MCF 10A (cell line): ENCODE results near the gene SELENOV. TPM values are rescaled to one million over a fixed set of nuclear protein-coding genes. Genes with fewer than 3 reads are reported as not detected.
"Not testable (repeated sequence)": the region's sequence is repeated elsewhere in the genome, so short reads cannot be mapped to it uniquely, and the experiment has no call there.

Source experiments
- BruUV-seq: library from RNA; stranded (reverse); fragments of 400-500 nt; replicated peaks from 2 replicates; lab custom pipeline; 2021; lab: Mats Ljungman, UMichigan
- CTCF ChIA-PET: fragments of 300-600 bp; sonication (Branson Sonifier 250); formaldehyde crosslinking; extraction: SDS; loops from one replicate; lab custom pipeline; 2021; ENCODE audit warnings: antibody characterized with exemption, inconsistent platforms; lab: Yijun Ruan, JAX
- POLR2A ChIA-PET: fragments of 300-600, 350-650 bp; sonication (Branson Sonifier 250); formaldehyde crosslinking; extraction: SDS; loops from one replicate; lab custom pipeline; 2020; ENCODE audit warnings: antibody characterized with exemption, inconsistent platforms; lab: Yijun Ruan, JAX
- DNase-seq: peaks from one replicate; pipeline ENCODE4 v3.0.0-alpha.2; 2018; ENCODE audit not compliant: unreplicated experiment
- H3K27ac Mint-ChIP-seq: one replicate; pipeline ENCODE4 v1.8.0; 2022; ENCODE audit warnings: mild to moderate bottlenecking, low read depth, mixed read lengths; ENCODE audit not compliant: unreplicated experiment
- H3K27me3 Mint-ChIP-seq: one replicate; pipeline ENCODE4 v1.8.0; 2022; ENCODE audit warnings: mixed read lengths; ENCODE audit not compliant: insufficient read depth, unreplicated experiment
- H3K36me3 Mint-ChIP-seq: one replicate; pipeline ENCODE4 v1.8.0; 2022; ENCODE audit warnings: mild to moderate bottlenecking, moderate library complexity, mixed read lengths; ENCODE audit not compliant: insufficient read depth, unreplicated experiment
- H3K4me1 Mint-ChIP-seq: one replicate; pipeline ENCODE4 v1.8.0; 2022; ENCODE audit warnings: mixed read lengths; ENCODE audit not compliant: insufficient read depth, unreplicated experiment
- H3K4me3 Mint-ChIP-seq: one replicate; pipeline ENCODE4 v1.8.0; 2022; ENCODE audit warnings: mild to moderate bottlenecking, moderate library complexity, mixed read lengths; ENCODE audit not compliant: unreplicated experiment
- H3K9me3 Mint-ChIP-seq: one replicate; pipeline ENCODE4 v1.8.0; 2022; ENCODE audit warnings: mixed read lengths; ENCODE audit not compliant: unreplicated experiment
- intact Hi-C: fragments of 100-400 bp; cut with micrococcal nuclease; formaldehyde crosslinking; loops from 2 replicates; pipeline ENCODE4 v1.14.1; 2022
- total RNA-seq: library from RNA; stranded (reverse); gene quantifications from 2 replicates; pipeline ENCODE4 v1.2.3, GENCODE V29; 2022
- TF ChIP-seq, protein P1 (sequence below): fragments of 200-600 bp; IDR thresholded peaks from one replicate; pipeline ENCODE4 v1.8.0; 2022; ENCODE audit warnings: antibody characterized with exemption, mild to moderate bottlenecking; ENCODE audit not compliant: unreplicated experiment

Gene SELENOV
- total RNA-seq, 1 experiment from 2014 or later = not detected

DNA sequence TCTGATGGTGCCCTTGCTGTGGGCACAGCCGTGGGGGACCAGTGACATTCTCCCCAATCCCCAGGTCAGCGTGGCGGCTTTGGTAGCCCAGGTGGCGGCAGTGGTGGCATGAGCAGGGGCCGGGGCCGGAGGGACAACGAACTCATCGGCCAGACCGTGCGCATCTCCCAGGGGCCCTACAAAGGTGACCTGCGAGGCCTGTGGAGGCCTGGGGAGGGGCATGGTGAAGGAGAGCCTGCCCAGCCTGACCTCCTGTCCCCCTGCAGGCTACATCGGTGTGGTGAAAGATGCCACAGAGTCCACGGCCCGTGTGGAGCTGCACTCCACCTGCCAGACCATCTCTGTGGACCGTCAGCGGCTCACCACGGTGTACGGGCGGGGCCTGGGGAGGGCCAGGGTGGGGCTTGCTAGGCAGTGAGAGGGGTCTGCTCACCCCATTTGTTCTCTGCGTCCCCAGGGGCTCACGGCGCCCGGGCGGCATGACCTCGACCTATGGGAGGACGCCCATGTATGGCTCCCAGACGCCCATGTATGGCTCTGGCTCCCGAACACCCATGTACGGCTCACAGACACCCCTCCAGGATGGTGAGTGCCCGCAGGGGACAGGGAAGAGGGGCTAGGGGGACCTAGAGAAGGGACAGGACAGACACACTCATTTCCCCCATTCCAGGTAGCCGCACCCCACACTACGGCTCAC lies 42.0 kb upstream of the SELENOV start:
- TF ChIP-seq, protein P1, sequence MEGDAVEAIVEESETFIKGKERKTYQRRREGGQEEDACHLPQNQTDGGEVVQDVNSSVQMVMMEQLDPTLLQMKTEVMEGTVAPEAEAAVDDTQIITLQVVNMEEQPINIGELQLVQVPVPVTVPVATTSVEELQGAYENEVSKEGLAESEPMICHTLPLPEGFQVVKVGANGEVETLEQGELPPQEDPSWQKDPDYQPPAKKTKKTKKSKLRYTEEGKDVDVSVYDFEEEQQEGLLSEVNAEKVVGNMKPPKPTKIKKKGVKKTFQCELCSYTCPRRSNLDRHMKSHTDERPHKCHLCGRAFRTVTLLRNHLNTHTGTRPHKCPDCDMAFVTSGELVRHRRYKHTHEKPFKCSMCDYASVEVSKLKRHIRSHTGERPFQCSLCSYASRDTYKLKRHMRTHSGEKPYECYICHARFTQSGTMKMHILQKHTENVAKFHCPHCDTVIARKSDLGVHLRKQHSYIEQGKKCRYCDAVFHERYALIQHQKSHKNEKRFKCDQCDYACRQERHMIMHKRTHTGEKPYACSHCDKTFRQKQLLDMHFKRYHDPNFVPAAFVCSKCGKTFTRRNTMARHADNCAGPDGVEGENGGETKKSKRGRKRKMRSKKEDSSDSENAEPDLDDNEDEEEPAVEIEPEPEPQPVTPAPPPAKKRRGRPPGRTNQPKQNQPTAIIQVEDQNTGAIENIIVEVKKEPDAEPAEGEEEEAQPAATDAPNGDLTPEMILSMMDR = no peak
- Mint-ChIP-seq H3K9me3 (no peaks in the 10 kb centered on the region), H3K4me3 (no peak overlapping the region), H3K36me3 (peaks cover 61% of the 10 kb centered on the region), H3K4me1 (no peaks in the 10 kb centered on the region), H3K27ac (no peak overlapping the region), H3K27me3 (no peaks in the 10 kb centered on the region)
- no TSS peak for BruUV-seq
- DNase-seq = no peak
- ChIA-PET POLR2A (interaction anchor here (1.3 kb wide), 1 partner anchor 60 kb away, joined by 3 read pairs; the partner anchor contains the start of gene EID2B), CTCF (interaction anchor here (0.6 to 4.7 kb wide), 7 partner anchors 20 to 70 kb away, joined by 3 to 41 read pairs (median 4); partner anchors contain the start of gene EID2B)
- intact Hi-C loops = no loop called here

DNA sequence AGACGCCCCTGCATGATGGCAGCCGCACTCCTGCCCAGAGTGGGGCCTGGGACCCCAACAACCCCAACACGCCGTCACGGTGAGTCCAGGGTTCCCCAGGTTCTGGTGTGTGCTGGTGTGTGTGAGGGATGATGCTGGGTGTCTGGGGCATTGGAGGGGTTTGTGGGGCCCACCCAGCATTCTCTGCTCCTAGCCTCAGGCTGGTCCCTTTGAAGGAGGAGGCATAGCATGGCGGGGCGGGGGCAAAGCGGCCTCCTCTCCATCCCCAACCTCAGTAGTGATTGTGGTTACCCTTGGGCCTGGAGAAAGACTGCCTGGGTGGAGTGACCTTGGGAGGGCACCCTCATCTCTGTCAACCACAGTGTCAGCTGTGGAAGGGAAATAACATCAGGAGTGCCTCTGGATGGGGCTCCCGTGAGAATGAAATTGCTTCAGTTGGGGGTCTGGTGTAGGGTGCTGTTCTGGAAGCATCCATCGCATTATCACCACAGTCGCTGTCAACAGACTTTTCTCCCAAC lies 41.4 kb upstream of the SELENOV start:
- intact Hi-C loops = no loop called here
- Mint-ChIP-seq H3K4me3 (no peak overlapping the region), H3K4me1 (no peaks in the 10 kb centered on the region), H3K9me3 (no peaks in the 10 kb centered on the region), H3K27ac (no peak overlapping the region), H3K27me3 (no peaks in the 10 kb centered on the region), H3K36me3 (peaks cover 67% of the 10 kb centered on the region)
- CTCF ChIA-PET = interaction anchor here (0.6 to 4.7 kb wide), 18 partner anchors 8 to 403 kb away, joined by 3 to 41 read pairs (median 4); partner anchors contain the start of genes EID2B and SUPT5H
- BruUV-seq = no TSS peak
- TF ChIP-seq, protein P1 = no peak
- DNase-seq = no peak
- POLR2A ChIA-PET = interaction anchor here (1.3 kb wide), 1 partner anchor 38 kb away, joined by 3 read pairs; the partner anchor contains the start of gene RPS16

DNA sequence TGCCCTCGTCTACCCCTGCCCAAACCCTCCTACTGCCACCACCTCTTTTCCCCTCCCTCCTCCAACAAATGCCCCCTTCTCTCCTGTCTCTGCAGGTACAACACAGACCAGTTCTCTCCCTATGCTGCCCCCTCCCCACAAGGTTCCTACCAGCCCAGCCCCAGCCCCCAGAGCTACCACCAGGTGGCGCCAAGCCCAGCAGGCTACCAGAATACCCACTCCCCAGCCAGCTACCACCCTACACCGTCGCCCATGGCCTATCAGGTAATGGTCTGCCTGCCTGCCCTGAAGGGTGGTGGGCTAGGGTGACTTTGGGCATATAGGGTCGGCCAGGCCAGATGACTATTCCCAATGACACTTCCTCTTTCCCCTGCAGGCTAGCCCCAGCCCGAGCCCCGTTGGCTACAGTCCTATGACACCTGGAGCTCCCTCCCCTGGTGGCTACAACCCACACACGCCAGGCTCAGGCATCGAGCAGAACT lies 40.8 kb upstream of the SELENOV start:
- H3K27me3 Mint-ChIP-seq = no peaks in the 10 kb centered on the region
- no TSS peak for BruUV-seq
- H3K9me3 Mint-ChIP-seq = no peaks in the 10 kb centered on the region
- no peak overlapping the region for H3K27ac Mint-ChIP-seq
- TF ChIP-seq, protein P1 = peak; percentile 86
- H3K36me3 Mint-ChIP-seq = peaks cover 67% of the 10 kb centered on the region
- intact Hi-C loops = loop anchor here (1.0 kb wide), 1 partner anchor 58 kb away; the partner anchor contains the start of gene EID2B
- H3K4me1 Mint-ChIP-seq = no peaks in the 10 kb centered on the region
- ChIA-PET POLR2A (interaction anchor here (1.3 kb wide), 1 partner anchor 38 kb away, joined by 3 read pairs; the partner anchor contains the start of gene RPS16), CTCF (interaction anchor here (0.6 to 4.7 kb wide), 38 partner anchors 8 to 404 kb away, joined by 3 to 41 read pairs (median 4); partner anchors contain the start of genes DLL3, EID2, EID2B and RPS16)
- H3K4me3 Mint-ChIP-seq = no peak overlapping the region
- DNase-seq = peak; percentile 46

DNA sequence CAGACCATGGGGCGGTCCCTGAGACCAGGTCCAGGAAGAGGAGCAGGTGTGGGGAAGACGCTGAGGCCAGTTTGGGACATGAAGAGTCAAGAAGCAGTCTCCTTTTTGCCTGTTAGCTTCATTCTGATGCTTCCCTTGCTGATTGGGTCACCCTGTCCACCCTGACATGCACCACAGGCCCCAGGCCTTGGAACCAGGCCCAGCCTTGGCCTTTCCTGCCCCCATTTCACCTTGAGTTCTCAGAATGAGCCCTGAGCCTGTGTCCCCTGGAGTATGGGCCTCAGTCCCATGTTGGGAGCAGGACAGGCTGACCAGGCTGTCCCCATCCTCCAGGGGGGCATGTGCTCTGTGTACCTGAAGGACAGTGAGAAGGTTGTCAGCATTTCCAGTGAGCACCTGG lies 39.2 kb upstream of the SELENOV start:
- Mint-ChIP-seq H3K27ac (no peak overlapping the region), H3K36me3 (peaks cover 62% of the 10 kb centered on the region), H3K4me1 (peaks cover 8% of the 10 kb centered on the region), H3K9me3 (no peaks in the 10 kb centered on the region), H3K4me3 (no peak overlapping the region), H3K27me3 (no peaks in the 10 kb centered on the region)
- TF ChIP-seq, protein P1 = no peak
- ChIA-PET CTCF (interaction anchor here (0.6 to 4.7 kb wide), 6 partner anchors 8 to 281 kb away, joined by 3 to 41 read pairs (median 4); partner anchors contain the start of gene EID2B), POLR2A (interaction anchor here (0.7 kb wide), 1 partner anchor 40 kb away, joined by 3 read pairs; no protein-coding TSS in a partner anchor)
- DNase-seq = no peak
- intact Hi-C loops = no loop called here
- BruUV-seq = no TSS peak

DNA sequence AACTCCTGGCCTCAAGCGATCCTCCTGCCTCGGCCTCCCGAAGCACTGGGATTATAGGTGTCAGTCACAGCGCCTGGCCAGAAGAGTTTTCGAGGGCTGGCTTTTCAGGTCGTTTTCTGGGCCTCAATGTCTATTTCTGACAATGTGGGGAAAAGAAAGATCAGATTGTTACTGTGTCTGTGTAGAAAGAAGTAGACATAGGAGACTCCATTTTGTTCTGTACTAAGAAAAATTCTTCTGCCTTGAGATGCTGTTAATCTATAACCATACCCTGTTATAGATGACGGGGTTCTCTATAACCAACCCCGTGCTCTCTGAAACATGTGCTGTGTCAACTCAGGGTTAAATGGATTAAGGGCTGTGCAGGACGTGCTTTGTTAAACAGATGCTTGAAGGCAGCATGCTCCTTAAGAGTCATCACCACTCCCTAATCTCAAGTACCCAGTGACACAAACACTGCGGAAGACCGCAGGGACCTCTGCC lies 35.6 kb upstream of the SELENOV start:
- H3K4me3 Mint-ChIP-seq, POLR2A ChIA-PET, CTCF ChIA-PET, BruUV-seq, H3K9me3 Mint-ChIP-seq, intact Hi-C loops, H3K27me3 Mint-ChIP-seq, DNase-seq, H3K27ac Mint-ChIP-seq: not testable (repeated sequence)
- Mint-ChIP-seq H3K4me1 (peaks cover 15% of the 10 kb centered on the region), H3K36me3 (peaks cover 39% of the 10 kb centered on the region)
